K562 (cell line): ENCODE results near the gene JAK3. TPM values are rescaled to one million over a fixed set of nuclear protein-coding genes. Genes with fewer than 3 reads are reported as not detected.

Experiments used
- ATAC-seq: fragments of 200-7000 bp; cut with Tn5 transposase; 3 replicates; pipeline ENCODE4 v1.9.1; 2020; ENCODE audit warnings: moderate library complexity
- BruUV-seq: library from RNA; stranded (reverse); fragments of 400-500 nt; replicated peaks from 2 replicates; lab custom pipeline; 2021; lab: Mats Ljungman, UMichigan
- CTCF ChIA-PET: fragments of 300-600 bp; formaldehyde crosslinking; extraction: SDS; loops from one replicate; lab custom pipeline; 2021; ENCODE audit warnings: low intra/inter-chr PET ratio; lab: Yijun Ruan, JAX
- POLR2A ChIA-PET: fragments of 300-600, 350-650 bp; sonication (Branson Sonifier 250); formaldehyde crosslinking; extraction: SDS; loops from one replicate; lab custom pipeline; 2021; ENCODE audit warnings: antibody characterized with exemption, inconsistent platforms; lab: Yijun Ruan, JAX
- DNase-seq, 4 experiments: peaks; one replicate each; pipeline versions ENCODE4 v3.0.0 to v3.0.0-alpha.2; 2011 to 2018; ENCODE audit warnings: low spot score in 3 of 4, mixed read lengths in 3 of 4; ENCODE audit errors: extremely low read depth in 1 of 4
- FAIRE-seq: peaks from 2 replicates; lab custom pipeline; 2011; peaks lifted over from hg19 to GRCh38; lab: Jason Lieb, UNC
- H2AFZ ChIP-seq: 2 replicates; pipeline ENCODE4 v1.6.0; 2011; ENCODE audit warnings: low read depth, low read length, control low read depth, inconsistent platforms
- H3K27ac ChIP-seq: fragments of 200-600 bp; 3 replicates; pipeline ENCODE4 v1.8.0; 2011; ENCODE audit warnings: low read depth, mild to moderate bottlenecking, control low read depth, inconsistent platforms, low read length, moderate library complexity, mixed read lengths; ENCODE audit errors: extremely low read depth
- H3K27me3 ChIP-seq, 2 experiments: fragments of 300-600 bp in 1 of 2; 2 replicates in 1 of 2; 3 replicates in 1 of 2; pipeline versions ENCODE4 v1.6.0 to v1.8.0; 2011; ENCODE audit warnings: inconsistent platforms in 2 of 2, low read length in 2 of 2, mild to moderate bottlenecking in 1 of 2, mixed read lengths in 1 of 2, moderate library complexity in 1 of 2; ENCODE audit not compliant: control insufficient read depth in 2 of 2, insufficient read depth in 2 of 2
- H3K36me3 ChIP-seq: fragments of 300-600 bp; 3 replicates; pipeline ENCODE4 v1.8.0; 2011; ENCODE audit warnings: mild to moderate bottlenecking, low read length, inconsistent platforms; ENCODE audit not compliant: control insufficient read depth, insufficient read depth
- H3K4me1 ChIP-seq, 2 experiments: fragments of 200-600 bp in 1 of 2; replicated peaks in 1 of 2; 2 replicates in 1 of 2; 3 replicates in 1 of 2; pipeline versions ENCODE4 v1.5.1 to v1.8.0; 2011; ENCODE audit warnings: inconsistent platforms in 2 of 2, low read length in 2 of 2, mild to moderate bottlenecking in 1 of 2, mixed read lengths in 1 of 2, moderate library complexity in 1 of 2; ENCODE audit not compliant: control insufficient read depth in 2 of 2, insufficient read depth in 2 of 2
- H3K4me2 ChIP-seq: 2 replicates; pipeline ENCODE4 v1.6.1; 2011; ENCODE audit warnings: low read length, control low read depth, inconsistent platforms, mixed read lengths; ENCODE audit not compliant: insufficient read depth
- H3K4me3 ChIP-seq: fragments of 200-600 bp; sonication (generic), shearing (Covaris generic); 2 replicates; pipeline ENCODE4 v1.5.1; 2016; ENCODE audit warnings: control low read depth, inconsistent platforms
- H3K79me2 ChIP-seq: fragments of 200-600 bp; 3 replicates; pipeline ENCODE4 v1.8.0; 2011; ENCODE audit warnings: low read length, inconsistent platforms; ENCODE audit not compliant: control insufficient read depth, insufficient read depth
- H3K9ac ChIP-seq, 2 experiments: 2 replicates each; pipeline versions ENCODE4 v1.6.0 to v1.6.1; 2011; ENCODE audit warnings: low read depth in 2 of 2, low read length in 2 of 2, control low read depth in 1 of 2, inconsistent platforms in 1 of 2, mild to moderate bottlenecking in 1 of 2, mixed read lengths in 1 of 2; ENCODE audit not compliant: insufficient read depth in 1 of 2
- H3K9me1 ChIP-seq: one replicate; pipeline ENCODE4 v1.6.0; 2011; ENCODE audit warnings: inconsistent platforms, mild to moderate bottlenecking, low read length, moderate library complexity; ENCODE audit not compliant: control insufficient read depth, insufficient read depth
- H3K9me3 ChIP-seq: replicated peaks from 2 replicates; pipeline ENCODE4 v1.5.1; 2011; ENCODE audit warnings: low read depth, low read length, inconsistent platforms; ENCODE audit not compliant: control insufficient read depth, insufficient read depth
- H4K20me1 ChIP-seq: replicated peaks from 2 replicates; pipeline ENCODE4 v1.6.1; 2011; ENCODE audit warnings: low read length, inconsistent platforms, mixed read lengths; ENCODE audit not compliant: control insufficient read depth, insufficient read depth
- ARID3A ChIP-seq: IDR thresholded peaks from 2 replicates; pipeline ENCODE4 v1.6.1; 2012; ENCODE audit warnings: low read depth, low read length, improper control_type of control experiment, borderline replicate concordance
- BCOR ChIP-seq: fragments of 450-650 bp; IDR thresholded peaks from 2 replicates; pipeline ENCODE4 v1.6.1; 2016
- CBX1 ChIP-seq: sonication (generic); IDR thresholded peaks from 2 replicates; pipeline ENCODE4 v1.6.1; 2016; ENCODE audit warnings: antibody characterized with exemption, low read depth, mild to moderate bottlenecking
- HDAC2 ChIP-seq: fragments of 450-650 bp; IDR thresholded peaks from 2 replicates; pipeline ENCODE4 v1.6.1; 2016; ENCODE audit warnings: mild to moderate bottlenecking
- HDGF ChIP-seq: fragments of 450-650 bp; IDR thresholded peaks from 2 replicates; pipeline ENCODE4 v1.6.1; 2016
- HMG20A ChIP-seq: fragments of 450-650 bp; formaldehyde crosslinking; conservative IDR thresholded peaks from 2 replicates; pipeline ENCODE4 v1.4.0; 2020; ENCODE audit warnings: mild to moderate bottlenecking, mixed read lengths
- KDM1A ChIP-seq, 2 experiments: fragments of 450-650 bp; IDR thresholded peaks; 2 replicates each; pipeline ENCODE4 v1.6.1; 2016; ENCODE audit warnings: mild to moderate bottlenecking in 2 of 2
- RCOR1 ChIP-seq, 2 experiments: IDR thresholded peaks; 2 replicates each; pipeline ENCODE4 v1.6.1; 2012; ENCODE audit warnings: low read depth in 2 of 2, low read length in 2 of 2, borderline replicate concordance in 1 of 2, improper control_type of control experiment in 1 of 2
- SMARCB1 ChIP-seq: IDR thresholded peaks from 2 replicates; pipeline ENCODE4 v1.6.1; 2011; ENCODE audit warnings: improper control_type of control experiment, low read depth; ENCODE audit not compliant: insufficient read length
- STAG1 ChIP-seq: sonication (generic); formaldehyde crosslinking; IDR thresholded peaks from 2 replicates; pipeline ENCODE4 v1.5.0; 2020; ENCODE audit warnings: missing genetic modification reagents, borderline replicate concordance
- ZFP36 ChIP-seq: fragments of 150-350 bp; IDR thresholded peaks from 2 replicates; pipeline ENCODE4 v1.6.1; 2018; ENCODE audit warnings: low read length, low read depth; ENCODE audit not compliant: partially characterized antibody
- ZNF224 ChIP-seq: sonication (generic); formaldehyde crosslinking; IDR thresholded peaks from 2 replicates; pipeline ENCODE4 v1.8.0; 2022; ENCODE audit warnings: mild to moderate bottlenecking, missing genetic modification reagents
- ZNF696 ChIP-seq: fragments of 250-450 bp; sonication (Bioruptor Pico); conservative IDR thresholded peaks from 2 replicates; pipeline ENCODE4 v1.4.0; 2020; ENCODE audit warnings: mild to moderate bottlenecking, moderate library complexity
- ZZZ3 ChIP-seq: fragments of 450-650 bp; IDR thresholded peaks from 2 replicates; pipeline ENCODE4 v1.6.1; 2016; ENCODE audit warnings: antibody characterized with exemption, mild to moderate bottlenecking, moderate library complexity
- WGBS: fragments of 100-300 bp; shearing (Covaris generic); methylation state at CpG from one replicate; pipeline ENCODE4 v1.1.6; 2016; ENCODE audit warnings: low coverage, mixed read lengths; ENCODE audit not compliant: insufficient coverage; ENCODE audit errors: missing lambda C conversion rate; 5-methylcytosine and 5-hydroxymethylcytosine counted together
- in situ Hi-C: fragments of 300-500 bp; cut with MboI; formaldehyde crosslinking; loops from 4 replicates; pipeline ENCODE4 v1.15.0; 2018; ENCODE audit warnings: inconsistent platforms, mixed read lengths
- intact Hi-C: fragments of 100-400 bp; cut with micrococcal nuclease; formaldehyde crosslinking; loops from 2 replicates; pipeline ENCODE4 v1.14.2; 2022
- polyA plus RNA-seq, 8 experiments: library from polyadenylated mRNA; depleted of rRNA in 4 of 8; stranded (reverse) in 5 of 8; unstranded in 3 of 8; fragments of >200 nt; fragmentation: Nextera tagmentation in 2 of 8; fragmentation: Illumina TruSeq in 1 of 8; extraction: Ambion mirVana in 2 of 8; extraction: Trizol in 1 of 8; gene quantifications; 2 replicates each; pipeline versions ENCODE4 v1.2.1 to v1.2.3, GENCODE V29; 2011 to 2014; ENCODE audit warnings: inconsistent platforms in 1 of 8, missing spikeins in 1 of 8
- total RNA-seq, 7 experiments: library from RNA; depleted of rRNA in 6 of 7; stranded (reverse); fragments of >200 nt in 6 of 7; fragmentation: Illumina TruSeq in 2 of 7; extraction: Trizol in 2 of 7; gene quantifications; 2 replicates each; pipeline versions ENCODE4 v1.2.1 to v1.2.3, GENCODE V29; 2011 to 2021; ENCODE audit warnings: low replicate concordance in 1 of 7
- TF ChIP-seq, protein P1 (sequence below): fragments of 250-450 bp; sonication (Bioruptor Pico); IDR thresholded peaks from 2 replicates; pipeline ENCODE4 v1.8.0; 2021; ENCODE audit warnings: borderline replicate concordance, mild to moderate bottlenecking, moderate library complexity; ENCODE audit not compliant: poor library complexity, severe bottlenecking
- TF ChIP-seq, protein P2 (sequence below): fragments of 450-650 bp; formaldehyde crosslinking; IDR thresholded peaks from 2 replicates; pipeline ENCODE4 v1.4.0; 2020; ENCODE audit warnings: mild to moderate bottlenecking, moderate library complexity
- TF ChIP-seq, protein P3 (sequence below): sonication (generic); formaldehyde crosslinking; IDR thresholded peaks from 2 replicates; pipeline ENCODE4 v1.8.0; 2022; ENCODE audit warnings: mild to moderate bottlenecking, missing genetic modification reagents, borderline replicate concordance

The JAK3 gene
- total and polyA plus RNA-seq, 9 of the 15 experiments (the other 6 are each of a cell fraction or from before 2014, with no cell fraction given): 0.01 to 0.18 (median 0.07) TPM; not detected in 1

- TF ChIP-seq SMARCB1: no peak
- no peak for TF ChIP-seq HMG20A (CRISPR knock-in tag)
- TF ChIP-seq KDM1A (IDR thresholded peaks at IDR 0.05): 0 out of 4 replicates have a peak, but pooled peaks of 1 of the 2 experiments have one; percentile 11
- TF ChIP-seq ZZZ3: no peak
These were observed 7.8 kb downstream of the JAK3 start (continued) for GRCh38 chr19:17840019-17840418.

DNA sequence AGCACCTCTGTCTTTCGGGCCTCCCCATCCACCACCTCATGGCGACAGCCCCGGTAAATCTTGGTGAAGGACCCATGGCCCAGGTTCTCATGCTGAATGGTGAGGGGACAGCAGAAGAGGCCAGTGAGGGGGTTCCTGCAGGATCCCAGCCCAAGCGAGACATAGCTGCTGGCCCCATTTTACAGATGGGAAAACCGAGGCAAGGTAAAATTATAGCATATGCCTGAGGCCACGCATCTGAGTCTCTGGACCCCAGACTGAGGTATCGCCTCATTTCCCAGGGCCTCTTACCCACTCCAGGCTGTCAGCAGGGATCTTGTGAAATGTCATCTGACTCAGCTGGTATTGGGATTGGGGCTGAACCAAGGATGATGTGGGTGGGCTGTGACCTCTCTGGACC lies 9.8 kb downstream of the JAK3 start:
- H3K79me2 ChIP-seq: peaks cover 7% of the 10 kb centered on the region; the same call in 2 of the 3 replicates
- H3K9me1 ChIP-seq: peaks cover 4% of the 10 kb centered on the region
- ChIA-PET CTCF (no interaction called here), POLR2A (no interaction called here)
- DNase-seq: no peak
- H3K9ac ChIP-seq: no peak overlapping the region
- H3K9me3 ChIP-seq: no peaks in the 10 kb centered on the region
- no peak overlapping the region for H2AFZ ChIP-seq
- H3K4me2 ChIP-seq: no peak overlapping the region
- H3K36me3 ChIP-seq: no peaks in the 10 kb centered on the region
- 19% methylated on average over 7 of the region's 7 CpGs for WGBS
- no peak overlapping the region for H3K27ac ChIP-seq
- intact Hi-C loops: no loop called here
- BruUV-seq: no TSS peak
- in situ Hi-C loops: no loop called here
- H3K4me1 ChIP-seq: peaks cover 0 to 38% of the 10 kb centered on the region in 2 experiments; a peak in 3 of 5 replicates
- peaks cover 7 to 25% of the 10 kb centered on the region in 2 experiments; a peak in 3 of 5 replicates for H3K27me3 ChIP-seq
- H4K20me1 ChIP-seq: no peaks in the 10 kb centered on the region
- no peak for ATAC-seq
- no peak overlapping the region for H3K4me3 ChIP-seq
- FAIRE-seq: no peak
- TF ChIP-seq, protein P1, sequence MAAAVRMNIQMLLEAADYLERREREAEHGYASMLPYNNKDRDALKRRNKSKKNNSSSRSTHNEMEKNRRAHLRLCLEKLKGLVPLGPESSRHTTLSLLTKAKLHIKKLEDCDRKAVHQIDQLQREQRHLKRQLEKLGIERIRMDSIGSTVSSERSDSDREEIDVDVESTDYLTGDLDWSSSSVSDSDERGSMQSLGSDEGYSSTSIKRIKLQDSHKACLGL (CRISPR knock-in tag): no peak
- TF ChIP-seq BCOR (peak; percentile 89), HDAC2 (peak; percentile 48; the same call in 1 of the 2 replicates), ZNF224 (CRISPR knock-in tag) (no peak), CBX1 (peak; percentile 50; the same call in 1 of the 2 replicates), HDGF (no peak), ZFP36 (no peak), ARID3A (no peak), ZNF696 (no peak), RCOR1 (IDR thresholded peaks at IDR 0.05; ENCODE audit: borderline replicate concordance in 1 of 2, low read depth in 2 of 2, low read length in 2 of 2) (peak in 1 of 2 experiments; percentile 46; a peak in 2 of 4 replicates), STAG1 (CRISPR knock-in tag) (no peak)
- TF ChIP-seq, protein P2, sequence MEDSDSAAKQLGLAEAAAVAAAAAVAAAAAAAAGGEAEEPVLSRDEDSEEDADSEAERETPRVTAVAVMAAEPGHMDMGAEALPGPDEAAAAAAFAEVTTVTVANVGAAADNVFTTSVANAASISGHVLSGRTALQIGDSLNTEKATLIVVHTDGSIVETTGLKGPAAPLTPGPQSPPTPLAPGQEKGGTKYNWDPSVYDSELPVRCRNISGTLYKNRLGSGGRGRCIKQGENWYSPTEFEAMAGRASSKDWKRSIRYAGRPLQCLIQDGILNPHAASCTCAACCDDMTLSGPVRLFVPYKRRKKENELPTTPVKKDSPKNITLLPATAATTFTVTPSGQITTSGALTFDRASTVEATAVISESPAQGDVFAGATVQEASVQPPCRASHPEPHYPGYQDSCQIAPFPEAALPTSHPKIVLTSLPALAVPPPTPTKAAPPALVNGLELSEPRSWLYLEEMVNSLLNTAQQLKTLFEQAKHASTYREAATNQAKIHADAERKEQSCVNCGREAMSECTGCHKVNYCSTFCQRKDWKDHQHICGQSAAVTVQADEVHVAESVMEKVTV (CRISPR knock-in tag): no peak
- TF ChIP-seq, protein P3, sequence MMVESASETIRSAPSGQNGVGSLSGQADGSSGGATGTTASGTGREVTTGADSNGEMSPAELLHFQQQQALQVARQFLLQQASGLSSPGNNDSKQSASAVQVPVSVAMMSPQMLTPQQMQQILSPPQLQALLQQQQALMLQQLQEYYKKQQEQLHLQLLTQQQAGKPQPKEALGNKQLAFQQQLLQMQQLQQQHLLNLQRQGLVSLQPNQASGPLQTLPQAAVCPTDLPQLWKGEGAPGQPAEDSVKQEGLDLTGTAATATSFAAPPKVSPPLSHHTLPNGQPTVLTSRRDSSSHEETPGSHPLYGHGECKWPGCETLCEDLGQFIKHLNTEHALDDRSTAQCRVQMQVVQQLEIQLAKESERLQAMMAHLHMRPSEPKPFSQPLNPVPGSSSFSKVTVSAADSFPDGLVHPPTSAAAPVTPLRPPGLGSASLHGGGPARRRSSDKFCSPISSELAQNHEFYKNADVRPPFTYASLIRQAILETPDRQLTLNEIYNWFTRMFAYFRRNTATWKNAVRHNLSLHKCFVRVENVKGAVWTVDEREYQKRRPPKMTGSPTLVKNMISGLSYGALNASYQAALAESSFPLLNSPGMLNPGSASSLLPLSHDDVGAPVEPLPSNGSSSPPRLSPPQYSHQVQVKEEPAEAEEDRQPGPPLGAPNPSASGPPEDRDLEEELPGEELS: no peak
